Measurements from ENCODE around the gene AP1S1.

DNA sequence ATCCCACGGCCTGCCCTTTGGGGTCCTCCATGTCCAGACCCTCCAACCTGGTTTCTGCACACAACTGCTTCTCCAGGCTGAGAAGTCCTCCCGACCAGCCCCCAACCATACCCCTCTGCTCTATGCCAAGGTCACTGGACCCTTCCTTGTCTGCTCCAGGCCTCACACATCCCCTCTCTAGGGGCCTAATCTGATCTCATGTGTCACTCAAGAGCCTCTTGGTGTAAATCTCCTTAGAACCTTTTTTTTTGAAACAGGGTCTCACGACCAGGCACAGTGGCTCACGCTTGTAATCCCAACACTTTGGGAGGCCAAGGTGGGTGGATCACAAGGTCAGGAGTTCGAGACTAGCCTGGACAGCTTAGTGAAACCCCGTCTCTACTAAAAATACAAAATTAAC is 44.9 kb upstream of the AP1S1 start:
- TF ChIP-seq CTCF (IDR thresholded peaks at IDR 0.05; ENCODE audit: insufficient read depth, low read length) (no peak), REST (IDR thresholded peaks at IDR 0.05; ENCODE audit: insufficient replicate concordance, low read depth) (no peak)

All from HL-60 (cell line).